Endothelial cell of umbilical vein (primary cell): Measurements from ENCODE around the gene SYTL3. TPM values are rescaled to one million over a fixed set of nuclear protein-coding genes. Genes with fewer than 3 reads are reported as not detected.
"Not testable (repeated sequence)": the region's sequence is repeated elsewhere in the genome, so short reads cannot be mapped to it uniquely, and the experiment has no call there.

Experiments
- BruUV-seq: library from RNA; stranded (reverse); fragments of 400-500 nt; replicated peaks from 2 replicates; lab custom pipeline; 2021; lab: Mats Ljungman, UMichigan
- CTCF ChIA-PET: fragments of 300-600, 350-600 bp; sonication (Branson Sonifier 250); formaldehyde crosslinking; loops from one replicate; lab custom pipeline; 2021; ENCODE audit warnings: antibody characterized with exemption, inconsistent platforms; lab: Charles Lee
- POLR2A ChIA-PET: fragments of 300-600, 350-600 bp; sonication (Branson Sonifier 250); formaldehyde crosslinking; loops from one replicate; lab custom pipeline; 2021; ENCODE audit warnings: antibody characterized with exemption, inconsistent platforms; lab: Charles Lee
- DNase-seq: peaks from one replicate; pipeline ENCODE4 v3.0.0-alpha.2; 2011; ENCODE audit warnings: low read depth, low spot score
- FAIRE-seq: peaks from 2 replicates; lab custom pipeline; 2011; peaks lifted over from hg19 to GRCh38; lab: Jason Lieb, UNC
- H2AFZ ChIP-seq: 2 replicates; pipeline ENCODE4 v1.6.0; 2012; ENCODE audit warnings: low read depth, low read length, control low read depth, inconsistent platforms
- H3K27ac ChIP-seq: 2 replicates; pipeline ENCODE4 v1.5.1; 2011; ENCODE audit warnings: low read depth, mild to moderate bottlenecking, control low read depth, low read length, moderate library complexity; ENCODE audit not compliant: insufficient read depth
- H3K27me3 ChIP-seq, 2 experiments: 2 replicates each; pipeline versions ENCODE4 v1.6.0 to v1.6.1; 2011; ENCODE audit warnings: low read length in 2 of 2, mixed read lengths in 1 of 2; ENCODE audit not compliant: control insufficient read depth in 2 of 2, insufficient read depth in 2 of 2
- H3K36me3 ChIP-seq, 2 experiments: 2 replicates in 1 of 2; 3 replicates in 1 of 2; pipeline ENCODE4 v1.5.1; 2011; ENCODE audit warnings: low read length in 2 of 2, mild to moderate bottlenecking in 1 of 2, moderate library complexity in 1 of 2; ENCODE audit not compliant: control insufficient read depth in 2 of 2, insufficient read depth in 2 of 2; ENCODE audit errors: extremely low read depth in 1 of 2
- H3K4me1 ChIP-seq: 3 replicates; pipeline ENCODE4 v1.5.1; 2011; ENCODE audit warnings: mild to moderate bottlenecking, low read length; ENCODE audit not compliant: control insufficient read depth, insufficient read depth; ENCODE audit errors: extremely low read depth
- H3K4me2 ChIP-seq: 2 replicates; pipeline ENCODE4 v1.6.1; 2011; ENCODE audit warnings: low read length, control low read depth, mixed read lengths; ENCODE audit not compliant: insufficient read depth
- H3K4me3 ChIP-seq, 3 experiments: fragments of 200-600 bp in 1 of 3; sonication (generic), shearing (Covaris generic) in 1 of 3; replicated peaks in 1 of 3; 2 replicates each; pipeline ENCODE4 v1.5.1; 2011 to 2016; ENCODE audit warnings: control low read depth in 3 of 3, low read length in 3 of 3, mild to moderate bottlenecking in 2 of 3, inconsistent platforms in 1 of 3, low read depth in 1 of 3, moderate library complexity in 1 of 3; ENCODE audit not compliant: insufficient read depth in 1 of 3
- H3K79me2 ChIP-seq: 2 replicates; pipeline ENCODE4 v1.6.0; 2012; ENCODE audit warnings: low read length, inconsistent platforms; ENCODE audit not compliant: control insufficient read depth, insufficient read depth
- H3K9ac ChIP-seq: replicated peaks from 2 replicates; pipeline ENCODE3; 2011; ENCODE audit warnings: low read length, control low read depth; ENCODE audit not compliant: insufficient read depth; ENCODE audit errors: extremely low read depth
- H3K9me1 ChIP-seq: replicated peaks from 3 replicates; pipeline ENCODE4 v1.6.0; 2011; ENCODE audit warnings: mild to moderate bottlenecking, low read length; ENCODE audit not compliant: control insufficient read depth, insufficient read depth; ENCODE audit errors: extremely low read depth
- H3K9me3 ChIP-seq: replicated peaks from 2 replicates; pipeline ENCODE4 v1.5.1; 2012; ENCODE audit warnings: low read length, inconsistent platforms; ENCODE audit not compliant: control insufficient read depth, insufficient read depth
- H4K20me1 ChIP-seq: replicated peaks from 2 replicates; pipeline ENCODE3; 2011; ENCODE audit warnings: mild to moderate bottlenecking, low read length; ENCODE audit not compliant: control insufficient read depth, insufficient read depth; ENCODE audit errors: extremely low read depth
- EZH2 ChIP-seq: IDR thresholded peaks from 2 replicates; pipeline ENCODE4 v1.6.1; 2012; ENCODE audit warnings: borderline replicate concordance, low read depth, mild to moderate bottlenecking, moderate library complexity, low read length, inconsistent platforms; ENCODE audit not compliant: severe bottlenecking
- FOS ChIP-seq: IDR thresholded peaks from 2 replicates; pipeline ENCODE4 v1.6.1; 2011; ENCODE audit warnings: mild to moderate bottlenecking, low read length, moderate library complexity, borderline replicate concordance; ENCODE audit not compliant: insufficient read depth
- GATA2 ChIP-seq: IDR thresholded peaks from 2 replicates; pipeline ENCODE4 v1.7.0; 2011; ENCODE audit warnings: low read depth, mild to moderate bottlenecking, moderate library complexity, mixed read lengths, low read length; ENCODE audit not compliant: insufficient read length, insufficient read depth
- JUN ChIP-seq: IDR thresholded peaks from 2 replicates; pipeline ENCODE4 v1.6.1; 2011; ENCODE audit warnings: borderline replicate concordance, low read depth; ENCODE audit not compliant: insufficient read length, insufficient read depth
- MYC ChIP-seq: IDR thresholded peaks from one replicate; pipeline ENCODE4 v1.6.1; 2011; ENCODE audit warnings: mild to moderate bottlenecking, low read depth, low read length
- POLR2A ChIP-seq: IDR thresholded peaks from 2 replicates; pipeline ENCODE4 v1.6.1; 2012; ENCODE audit warnings: low read depth, mild to moderate bottlenecking, control low read depth, low read length
- POLR2AphosphoS5 ChIP-seq: IDR thresholded peaks from 2 replicates; pipeline ENCODE4 v1.6.1; 2012; ENCODE audit warnings: low read depth, mild to moderate bottlenecking, control low read depth, low read length, moderate library complexity; ENCODE audit not compliant: insufficient read depth
- dilution Hi-C: fragments of 300-500 bp; cut with MboI; formaldehyde crosslinking; loops from one replicate; pipeline ENCODE4 v1.15.0; 2019; ENCODE audit warnings: low sequenced_read_pairs; ENCODE audit not compliant: extremely low pct_ligation_motif_present
- intact Hi-C: fragments of 100-400 bp; cut with micrococcal nuclease; formaldehyde crosslinking; loops from one replicate; pipeline ENCODE4 v1.10.0; 2022
- polyA plus RNA-seq, 4 experiments: library from polyadenylated mRNA; depleted of rRNA in 3 of 4; stranded (reverse) in 3 of 4; unstranded in 1 of 4; fragments of >200 nt; gene quantifications; 2 replicates each; pipeline versions ENCODE4 v1.2.1 to v1.2.3, GENCODE V29; 2011 to 2012; ENCODE audit warnings: missing spikeins in 1 of 4
- total RNA-seq: library from RNA; stranded (reverse); gene quantifications from 2 replicates; pipeline ENCODE4 v1.2.3, GENCODE V29; 2021
- TF ChIP-seq, protein P1 (sequence below): IDR thresholded peaks from 2 replicates; pipeline ENCODE4 v1.6.1; 2011; ENCODE audit not compliant: insufficient read depth, insufficient read length
- TF ChIP-seq, protein P2 (sequence below), 2 donors: IDR thresholded peaks; 1 replicate in 1 of 2; 2 replicates in 1 of 2; pipeline ENCODE4 v1.5.1; 2011; ENCODE audit warnings: low read length in 2 of 2, mild to moderate bottlenecking in 2 of 2, moderate library complexity in 2 of 2, control low read depth in 1 of 2, inconsistent platforms in 1 of 2, low read depth in 1 of 2; ENCODE audit not compliant: insufficient read depth in 1 of 2; ENCODE audit errors: extremely low read depth in 1 of 2

Gene SYTL3
- total and polyA plus RNA-seq, 2 donors (not counting 3 experiments of a cell fraction or from before 2014, with no cell fraction given) = 0.59 to 0.77 TPM

DNA sequence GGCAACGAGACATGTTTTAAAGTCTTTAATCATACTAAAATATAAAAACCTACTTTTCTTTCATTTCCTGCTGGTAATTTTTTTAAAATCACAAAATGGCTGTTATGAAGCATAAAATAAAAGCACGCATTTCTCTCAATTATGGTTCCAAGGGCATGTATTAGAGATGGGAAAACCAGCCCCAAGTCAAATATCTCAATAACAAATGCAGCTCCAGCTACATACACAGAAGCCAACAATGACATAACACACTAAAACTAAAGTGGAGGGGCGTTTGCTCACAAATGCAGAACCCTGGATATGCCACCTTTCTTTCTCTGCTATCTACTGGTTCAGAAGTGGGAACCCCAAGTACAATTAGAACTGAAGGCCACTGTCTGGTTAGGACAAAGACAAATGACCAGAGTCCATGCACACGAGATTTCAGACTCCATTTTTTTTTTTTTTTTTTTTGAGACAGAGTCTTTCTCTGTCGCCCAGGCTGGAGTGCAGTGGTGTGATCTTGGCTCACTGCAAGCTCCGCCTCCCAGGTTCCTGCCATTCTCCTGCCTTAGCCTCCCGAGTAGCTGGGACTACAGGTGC lies 141.5 kb downstream of the SYTL3 start:
- intact Hi-C loops = no loop called here

DNA sequence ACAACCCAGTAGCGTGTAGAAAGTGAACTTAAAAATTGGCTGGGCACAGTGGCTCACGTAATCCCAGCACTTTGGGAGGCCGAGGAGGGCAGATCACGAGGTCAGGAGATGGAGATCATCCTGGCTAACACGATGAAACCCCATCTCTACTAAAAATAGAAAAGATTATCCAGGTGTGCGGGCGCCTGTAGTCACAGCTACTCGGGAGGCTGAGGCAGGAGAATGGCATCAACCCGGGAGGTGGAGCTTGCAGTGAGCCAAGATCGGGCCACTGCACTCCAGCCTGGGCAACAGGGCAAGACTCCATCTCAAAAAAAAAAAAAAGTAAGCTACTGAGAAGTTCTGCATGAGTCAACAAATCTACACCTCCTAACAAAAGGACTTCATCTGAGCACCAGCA lies 142.7 kb downstream of the SYTL3 start:
- H3K4me2 ChIP-seq, H2AFZ ChIP-seq, H3K4me1 ChIP-seq, H3K27ac ChIP-seq, H3K9me3 ChIP-seq, BruUV-seq, FAIRE-seq, H3K27me3 ChIP-seq, POLR2A ChIA-PET, H4K20me1 ChIP-seq, H3K9ac ChIP-seq, dilution Hi-C loops, H3K9me1 ChIP-seq, DNase-seq, intact Hi-C loops, H3K4me3 ChIP-seq, H3K36me3 ChIP-seq: not testable (repeated sequence)
- CTCF ChIA-PET = interaction anchor here (0.9 to 2.0 kb wide), 8 partner anchors 8 to 216 kb away, joined by 4 to 21 read pairs (median 7); no protein-coding TSS in a partner anchor
- H3K79me2 ChIP-seq = peaks cover 80% of the 10 kb centered on the region

More for the DNA sequence above, 141.5 kb downstream of the SYTL3 start:
- no peaks in the 10 kb centered on the region for H3K4me1 ChIP-seq
- ChIA-PET POLR2A (no interaction called here), CTCF (no interaction called here)
- TF ChIP-seq GATA2 = no peak
- TF ChIP-seq, protein P1, sequence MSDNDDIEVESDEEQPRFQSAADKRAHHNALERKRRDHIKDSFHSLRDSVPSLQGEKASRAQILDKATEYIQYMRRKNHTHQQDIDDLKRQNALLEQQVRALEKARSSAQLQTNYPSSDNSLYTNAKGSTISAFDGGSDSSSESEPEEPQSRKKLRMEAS = no peak
- TF ChIP-seq JUN = no peak
- TF ChIP-seq EZH2 = no peak
- no peak for TF ChIP-seq POLR2AphosphoS5
- TF ChIP-seq FOS = no peak
- no peak for TF ChIP-seq MYC
- no peak for TF ChIP-seq POLR2A
- TF ChIP-seq, protein P2, sequence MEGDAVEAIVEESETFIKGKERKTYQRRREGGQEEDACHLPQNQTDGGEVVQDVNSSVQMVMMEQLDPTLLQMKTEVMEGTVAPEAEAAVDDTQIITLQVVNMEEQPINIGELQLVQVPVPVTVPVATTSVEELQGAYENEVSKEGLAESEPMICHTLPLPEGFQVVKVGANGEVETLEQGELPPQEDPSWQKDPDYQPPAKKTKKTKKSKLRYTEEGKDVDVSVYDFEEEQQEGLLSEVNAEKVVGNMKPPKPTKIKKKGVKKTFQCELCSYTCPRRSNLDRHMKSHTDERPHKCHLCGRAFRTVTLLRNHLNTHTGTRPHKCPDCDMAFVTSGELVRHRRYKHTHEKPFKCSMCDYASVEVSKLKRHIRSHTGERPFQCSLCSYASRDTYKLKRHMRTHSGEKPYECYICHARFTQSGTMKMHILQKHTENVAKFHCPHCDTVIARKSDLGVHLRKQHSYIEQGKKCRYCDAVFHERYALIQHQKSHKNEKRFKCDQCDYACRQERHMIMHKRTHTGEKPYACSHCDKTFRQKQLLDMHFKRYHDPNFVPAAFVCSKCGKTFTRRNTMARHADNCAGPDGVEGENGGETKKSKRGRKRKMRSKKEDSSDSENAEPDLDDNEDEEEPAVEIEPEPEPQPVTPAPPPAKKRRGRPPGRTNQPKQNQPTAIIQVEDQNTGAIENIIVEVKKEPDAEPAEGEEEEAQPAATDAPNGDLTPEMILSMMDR (IDR thresholded peaks at IDR 0.05; ENCODE audit: extremely low read depth in 1 of 2, insufficient read depth in 1 of 2, low read depth in 1 of 2, low read length in 2 of 2) = no peak
- H3K9ac ChIP-seq = no peak overlapping the region
- H3K27ac ChIP-seq = no peak overlapping the region
- H3K4me3 ChIP-seq = no peak overlapping the region
- no TSS peak for BruUV-seq
- peaks cover 3 to 8% of the 10 kb centered on the region in 2 experiments for H3K36me3 ChIP-seq
- no peak overlapping the region for H2AFZ ChIP-seq
- FAIRE-seq = no peak
- H3K27me3 ChIP-seq = no peaks in the 10 kb centered on the region
- no peaks in the 10 kb centered on the region for H3K9me1 ChIP-seq
- no peaks in the 10 kb centered on the region for H3K9me3 ChIP-seq
- H3K79me2 ChIP-seq = peaks cover 68% of the 10 kb centered on the region
- DNase-seq = no peak
- no peak overlapping the region for H3K4me2 ChIP-seq
- dilution Hi-C loops = no loop called here
- H4K20me1 ChIP-seq = peaks cover 1% of the 10 kb centered on the region
